Stimulated activated CD8-positive, alpha-beta memory T cell treated with anti-CD3 and anti-CD28 coated beads, Interleukin-4, amount 100 ng/mL, for 1 hour (primary cell): Measurements from ENCODE around the gene SMIM31.
A peak's percentile ranks its signal among the peaks of the same experiment; 100 is the strongest.

ENCODE experiments used
- DNase-seq, 2 donors: peaks; one replicate each; pipeline ENCODE4 v3.0.0-alpha.2; 2020; ENCODE audit warnings: low read depth in 2 of 2, low spot score in 1 of 2

The SMIM31 gene

DNA sequence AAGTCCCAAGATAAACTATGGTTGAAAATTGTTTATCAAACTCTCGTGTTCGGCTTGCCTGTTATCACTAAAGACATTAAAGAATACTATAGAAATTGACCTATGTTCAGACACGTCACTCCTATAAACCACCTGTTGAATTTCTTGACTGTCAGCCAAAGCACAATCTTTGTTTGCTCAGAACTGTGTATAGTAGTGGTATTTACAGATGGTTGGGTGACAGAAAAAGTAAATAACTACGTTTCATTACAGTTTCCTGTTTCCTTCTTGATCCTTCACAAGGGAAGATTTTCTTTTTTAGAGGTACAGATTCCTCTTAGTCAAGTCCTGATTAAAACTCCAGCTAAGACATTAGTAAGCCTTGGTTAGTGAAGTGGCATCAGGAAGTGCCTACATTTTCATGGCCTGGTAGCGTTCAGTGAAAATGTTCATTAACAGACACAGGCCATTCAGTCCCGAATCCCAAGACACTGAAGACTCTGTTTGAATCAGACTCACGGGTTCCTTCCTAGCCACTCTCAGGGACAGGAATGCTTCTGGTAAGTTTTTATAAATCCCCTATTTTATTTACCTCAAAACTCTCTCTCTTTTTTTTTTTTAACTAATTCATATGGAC lies at the start of gene SMIM31:
SMIM31 (plus strand) TSS at position 259 of the 616 bp plus-strand sequence. CDS start 16,313 bp downstream, outside the sequence.
- no peak for DNase-seq

DNA sequence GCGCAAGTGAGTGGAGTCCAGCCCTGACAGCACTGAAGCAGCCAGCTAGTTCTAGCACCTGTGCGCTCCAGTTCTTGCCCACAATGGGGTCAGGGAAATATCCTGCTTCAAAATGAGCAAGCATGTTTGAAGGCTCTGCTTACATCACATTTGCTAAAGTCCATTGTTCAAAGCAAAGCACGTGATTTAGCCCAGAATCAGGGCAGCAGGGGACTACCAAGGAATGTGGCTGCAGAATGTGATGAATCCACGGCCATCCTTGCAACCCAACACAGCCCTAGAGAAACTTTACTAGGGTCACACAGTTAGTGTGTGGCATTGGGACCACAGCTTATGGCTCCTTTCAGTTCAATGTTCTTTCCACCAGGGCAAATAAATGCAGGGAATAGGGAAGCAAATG lies 47.3 kb upstream of the SMIM31 start:
- DNase-seq, result no peak

DNA sequence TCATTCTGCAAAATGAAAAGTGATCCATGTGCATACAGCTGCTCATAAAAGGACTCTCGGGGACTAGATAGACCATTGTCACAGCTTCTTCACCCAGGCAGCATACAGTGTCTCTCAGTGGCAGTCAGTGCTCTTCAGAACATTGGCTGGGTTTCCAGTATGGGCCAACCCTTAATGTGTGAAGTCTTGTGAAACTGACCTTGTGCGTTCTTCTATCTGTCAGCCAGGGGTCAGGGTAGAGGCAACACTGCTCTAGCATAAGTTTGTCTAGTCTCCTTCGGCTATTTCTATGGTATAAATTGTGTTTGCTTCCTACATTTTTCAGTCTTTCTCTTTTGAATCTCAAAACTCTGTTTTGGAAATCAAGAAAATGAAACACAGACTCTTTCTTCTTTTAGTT lies 37.0 kb upstream of the SMIM31 start:
- DNase-seq, result no peak

DNA sequence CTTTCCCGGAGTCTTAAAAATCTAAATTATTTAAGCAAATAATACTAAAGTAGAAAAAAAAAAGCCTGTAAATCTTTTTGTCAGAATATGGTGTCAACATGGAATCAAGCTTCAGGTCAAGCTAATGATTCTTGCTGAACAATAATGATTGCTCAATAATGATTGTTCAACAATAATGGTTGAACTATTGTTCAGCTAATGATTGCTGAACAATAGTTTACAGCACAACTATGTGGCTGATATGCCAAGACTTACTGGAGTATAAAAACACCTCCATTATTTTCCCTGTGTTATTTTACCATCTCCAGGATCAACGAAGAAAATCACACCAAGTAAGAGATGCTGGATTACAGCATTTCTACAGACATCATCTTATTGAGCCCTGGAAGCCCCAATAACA lies 35.1 kb upstream of the SMIM31 start:
- DNase-seq, result no peak

DNA sequence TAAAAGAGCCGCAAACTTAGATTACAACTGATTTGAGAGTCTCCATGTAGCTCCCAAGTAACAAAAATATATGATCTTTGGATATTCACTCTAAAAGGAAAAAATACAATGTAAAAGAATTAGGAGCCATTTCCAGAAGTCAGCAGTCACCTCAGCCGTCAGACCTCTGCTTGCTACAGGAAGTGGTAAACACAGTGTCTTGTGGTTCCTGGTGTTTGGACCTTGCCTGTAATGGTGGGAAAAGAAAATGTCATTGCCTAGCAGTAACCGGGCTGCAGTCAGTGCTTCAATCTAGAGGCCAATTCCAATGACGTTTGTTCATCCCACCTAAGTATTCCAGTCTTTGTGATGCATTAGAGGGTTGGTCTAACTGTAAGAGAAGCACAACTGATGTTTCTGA lies 28.9 kb upstream of the SMIM31 start:
- no peak for DNase-seq

DNA sequence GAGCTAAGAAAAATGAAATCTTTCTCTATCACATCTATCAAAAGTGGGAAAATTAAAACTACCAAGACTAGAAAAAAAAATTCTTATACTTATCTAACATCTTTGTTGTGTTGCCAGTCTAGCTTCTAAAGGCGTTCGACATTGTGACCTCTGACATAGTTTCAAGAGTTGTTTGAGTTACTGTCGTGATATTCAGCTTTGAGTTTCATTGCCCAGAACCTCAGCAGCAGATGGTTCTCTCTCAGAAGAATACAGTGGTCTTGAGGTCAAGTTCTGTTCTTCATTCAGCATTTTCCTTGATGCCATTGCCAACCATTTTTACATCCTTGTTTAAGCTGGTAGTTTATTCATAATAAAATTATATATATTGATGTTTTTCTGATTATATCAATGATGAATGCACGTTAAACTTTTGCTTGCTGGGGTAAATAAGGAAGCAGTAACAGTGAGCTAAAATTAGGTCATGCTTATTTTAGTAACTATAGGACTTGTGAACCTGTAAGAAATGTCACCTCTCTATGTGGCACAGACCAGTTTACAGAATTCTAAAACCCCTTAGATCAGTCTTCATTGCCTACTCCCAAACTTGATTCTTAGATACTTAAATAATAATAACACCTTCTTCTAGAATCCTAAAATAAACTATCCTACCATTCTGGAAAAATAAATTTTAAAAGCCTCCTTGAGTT lies 23.1 kb upstream of the SMIM31 start:
- DNase-seq, result no peak

DNA sequence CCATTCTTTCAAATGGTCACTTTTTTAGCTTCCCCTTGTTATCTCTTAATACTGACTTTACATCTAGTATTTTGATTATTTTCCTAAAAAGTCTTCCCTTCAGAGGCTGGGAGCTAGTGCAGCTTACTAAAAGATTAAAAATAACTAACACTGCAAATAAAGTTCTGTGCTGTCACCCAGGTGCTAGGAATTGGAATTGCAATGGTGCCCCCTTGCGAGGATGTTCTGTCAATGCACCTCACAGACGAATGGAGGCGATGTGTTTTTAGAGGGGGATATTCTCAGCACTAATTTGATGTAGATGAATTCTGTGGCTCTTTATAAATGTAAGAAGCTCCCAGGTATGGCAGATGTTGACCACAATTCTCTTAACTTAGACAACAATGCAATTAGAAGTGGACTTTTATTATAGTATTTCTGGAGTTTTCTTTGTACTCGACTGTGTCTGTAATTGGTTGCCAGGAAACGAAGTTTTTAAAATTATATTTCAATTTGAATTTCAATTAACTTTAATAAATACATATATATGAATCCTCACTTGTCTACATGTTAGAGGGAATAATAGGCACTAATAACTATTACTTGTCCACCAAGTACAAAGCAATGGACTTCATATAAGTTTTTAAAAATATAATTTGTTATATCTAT lies 22.0 kb upstream of the SMIM31 start:
- peak in 1 of 2 donors; percentile 21 for DNase-seq

DNA sequence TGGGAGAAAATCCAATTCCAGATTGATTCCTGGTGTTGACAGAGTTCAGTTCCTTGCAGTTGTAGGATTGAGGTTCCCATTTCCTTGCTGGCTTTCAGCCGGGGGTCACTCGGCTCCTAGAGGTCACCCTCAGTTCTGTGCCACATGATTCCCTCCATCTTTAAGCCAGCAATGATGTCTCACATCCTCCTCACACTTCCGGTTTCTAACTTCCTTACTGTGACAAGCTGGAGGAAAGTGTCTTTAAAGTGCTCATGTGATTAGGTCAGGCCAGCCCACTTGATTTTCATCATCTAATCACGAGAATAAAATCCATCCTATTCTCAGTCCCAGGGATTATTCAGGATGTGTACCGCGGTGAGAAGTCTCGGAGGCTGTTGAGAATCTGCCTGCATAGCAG lies 19.4 kb upstream of the SMIM31 start:
- no peak for DNase-seq

DNA sequence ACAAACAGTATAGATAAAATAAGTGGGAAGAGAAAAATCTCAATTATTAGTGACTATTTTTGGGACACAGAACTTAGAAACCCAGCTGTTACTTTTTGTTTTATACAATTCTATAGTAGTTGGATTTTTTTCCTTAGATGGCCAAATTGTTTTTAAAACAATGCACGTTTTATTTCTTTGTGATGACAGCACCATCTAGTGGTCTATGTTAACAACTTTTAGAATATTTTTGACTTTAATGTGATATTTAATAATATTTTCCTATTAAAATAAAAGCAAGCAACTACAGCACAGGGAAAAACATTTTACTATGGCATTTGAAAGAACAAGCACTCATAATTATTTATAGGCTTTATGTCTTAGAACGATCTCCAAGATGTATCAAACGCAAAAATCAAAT lies 5.6 kb upstream of the SMIM31 start:
- no peak for DNase-seq

DNA sequence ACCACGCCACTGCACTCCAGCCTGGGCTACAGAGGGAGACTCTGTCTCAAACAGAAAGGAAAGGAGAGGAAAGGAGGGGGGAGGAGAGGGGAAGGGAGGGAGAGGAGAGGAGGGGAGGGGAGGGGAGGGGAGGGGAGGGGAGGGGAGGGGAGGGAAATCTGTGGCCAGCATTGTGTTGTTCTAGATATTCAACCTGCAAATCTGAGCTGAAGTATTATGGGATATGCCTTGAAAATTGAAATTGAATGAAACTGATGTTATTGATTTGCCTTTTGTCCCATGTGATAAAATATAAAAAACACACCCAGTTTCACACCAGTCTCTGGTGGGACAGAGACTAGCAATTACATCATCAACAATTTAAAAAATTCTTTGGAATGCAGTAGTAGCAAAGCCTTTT lies 1.5 kb downstream of the SMIM31 start:
- no peak for DNase-seq

DNA sequence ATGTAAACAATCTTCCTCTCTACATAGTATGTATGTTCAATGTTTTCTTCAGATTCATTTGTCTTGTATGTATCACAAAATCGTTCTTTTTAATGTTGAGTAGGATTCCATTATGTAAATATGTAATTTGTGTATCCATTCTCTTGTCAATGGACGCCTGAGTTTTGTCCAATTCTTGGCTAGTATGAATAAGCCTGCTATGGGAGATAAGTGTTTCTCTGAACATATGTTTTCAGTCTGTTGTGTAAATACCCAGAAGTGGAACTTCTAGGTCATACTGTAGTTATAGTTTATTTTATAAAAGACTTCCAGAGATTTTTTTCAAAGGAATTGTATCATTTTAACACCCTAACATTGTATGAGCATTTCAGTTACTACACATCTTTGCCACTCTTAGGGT lies 2.8 kb downstream of the SMIM31 start:
- no peak for DNase-seq

DNA sequence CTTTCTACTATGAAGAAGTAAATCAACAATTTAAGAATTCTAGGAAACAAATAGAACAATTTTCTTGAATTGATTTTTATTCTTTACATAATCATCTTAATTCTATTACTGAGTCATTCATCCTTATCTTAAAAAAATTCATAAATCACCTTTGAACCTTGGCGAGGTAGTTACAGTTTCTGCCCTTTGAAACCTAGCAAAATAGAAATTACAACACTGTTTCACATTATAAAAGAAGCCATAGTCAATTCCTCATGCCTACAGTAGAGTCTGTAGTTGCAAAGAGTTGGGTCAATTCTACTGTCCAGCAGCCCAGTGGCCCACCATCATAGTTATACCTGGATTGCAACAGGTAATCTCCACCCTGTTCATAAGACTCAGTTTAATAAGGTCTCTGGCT lies 7.3 kb downstream of the SMIM31 start:
- no peak for DNase-seq

DNA sequence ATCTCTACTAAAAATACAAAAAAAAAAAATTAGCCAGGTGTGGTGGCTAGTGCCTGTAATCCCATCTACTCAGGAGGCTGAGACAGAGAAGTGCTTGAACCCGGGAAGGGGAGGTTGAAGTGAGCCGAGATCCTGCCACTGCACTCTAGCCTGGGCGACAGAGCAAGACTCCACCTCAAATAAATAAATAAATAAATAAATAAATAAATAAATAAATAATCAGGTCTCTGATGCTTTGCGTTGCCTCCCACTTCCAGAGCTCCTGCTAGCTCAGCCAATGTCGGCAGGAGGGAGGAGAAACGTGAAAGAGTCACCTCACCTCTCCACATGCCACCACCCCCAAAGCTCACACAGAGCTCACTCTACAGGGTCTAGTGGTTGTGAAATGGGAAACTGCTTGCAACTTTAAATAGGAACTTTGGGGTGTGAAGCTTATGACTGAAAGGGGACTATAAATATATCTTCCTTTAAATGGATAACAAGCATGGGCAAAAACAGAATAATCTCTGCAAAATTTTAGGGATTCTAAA lies 7.9 kb downstream of the SMIM31 start:
- DNase-seq, result no peak

DNA sequence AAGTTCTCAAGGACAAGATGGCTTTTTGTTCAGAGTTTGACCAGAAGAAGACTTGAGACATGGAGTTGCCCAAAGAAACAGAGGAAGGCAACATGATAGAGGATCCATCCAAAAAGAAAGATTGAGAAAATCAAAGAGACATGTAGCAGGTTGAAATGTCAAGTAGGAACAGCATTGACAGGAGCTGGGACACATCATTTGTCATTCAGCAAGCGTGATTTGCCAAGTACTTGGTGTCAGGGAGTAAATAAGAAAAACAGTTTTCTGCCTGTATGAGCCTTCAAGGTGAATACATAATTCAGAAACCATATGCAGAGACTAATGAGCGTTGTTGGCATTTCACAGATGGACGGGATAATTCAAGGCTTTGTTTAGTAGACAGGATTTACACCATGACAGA lies 11.2 kb downstream of the SMIM31 start:
- no peak for DNase-seq

DNA sequence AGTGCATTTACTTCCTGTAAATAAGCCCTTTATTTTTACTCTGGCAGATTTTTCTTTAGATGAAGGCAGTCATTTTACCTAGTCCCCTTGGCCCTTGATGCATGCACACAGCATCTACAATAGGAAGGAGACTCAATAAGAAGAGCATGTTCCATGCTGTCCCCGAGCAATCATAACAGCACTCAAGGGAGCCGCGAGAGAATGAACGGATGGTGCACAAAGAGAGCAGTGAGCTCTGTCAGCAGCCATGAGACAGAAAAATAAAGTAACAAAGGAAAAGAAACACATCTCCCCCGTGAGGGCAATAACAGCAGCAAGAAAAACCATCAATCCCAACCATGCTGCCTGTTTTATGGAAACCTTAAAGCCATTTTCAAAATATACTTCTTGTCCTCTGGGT lies 11.9 kb downstream of the SMIM31 start:
- DNase-seq, result no peak

DNA sequence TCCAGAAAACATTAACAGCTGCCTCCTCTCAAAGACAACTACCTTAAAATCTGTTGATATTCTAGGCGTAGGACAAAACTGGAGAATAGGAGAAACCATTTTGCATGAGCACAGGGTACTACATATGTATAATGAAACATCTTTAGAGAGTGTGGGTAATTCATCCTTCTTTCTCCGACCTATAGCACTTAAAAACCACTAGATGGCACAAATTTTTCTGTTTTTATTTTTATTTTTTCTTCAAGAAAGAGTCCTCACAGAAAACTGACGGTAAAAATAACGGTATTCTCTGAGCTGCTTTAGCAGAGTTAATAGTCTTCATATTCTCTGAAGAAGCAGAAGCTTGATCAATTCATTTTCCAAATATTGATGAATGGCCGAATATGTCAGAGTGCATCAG lies 14.6 kb downstream of the SMIM31 start:
- no peak for DNase-seq

DNA sequence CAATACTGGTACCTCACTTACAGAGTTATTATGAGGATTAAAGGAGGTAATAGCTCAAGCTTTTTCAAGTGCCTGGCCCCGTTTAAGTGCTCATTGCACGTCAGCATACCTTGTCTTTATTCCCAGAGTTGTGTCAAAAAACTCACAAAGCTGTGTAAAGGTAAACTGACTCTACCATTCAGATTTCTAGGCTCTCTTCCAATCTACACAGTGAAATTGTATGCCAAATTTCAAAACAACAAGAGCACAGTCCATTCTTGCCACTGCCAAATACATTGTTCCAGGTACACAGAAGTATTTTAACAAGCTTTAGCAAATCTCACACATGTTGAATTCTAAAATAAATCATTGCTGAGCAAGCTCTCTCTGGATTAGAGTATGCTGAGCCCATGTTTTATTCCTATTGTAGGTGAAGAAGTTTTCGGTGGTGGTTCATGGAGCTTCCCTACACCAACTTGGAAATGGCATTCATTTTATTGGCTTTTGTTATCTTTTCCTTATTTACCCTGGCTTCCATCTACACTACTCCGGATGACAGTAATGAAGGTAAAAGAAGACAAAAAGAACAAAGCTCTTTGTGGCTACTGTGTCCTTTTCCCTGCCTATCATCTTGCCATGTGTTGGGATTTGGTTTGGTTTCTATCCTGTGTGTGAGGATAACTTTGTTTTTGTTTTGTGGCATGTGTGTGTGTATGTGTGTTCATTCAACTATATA lies 16.2 kb downstream of the SMIM31 start:
- no peak for DNase-seq

DNA sequence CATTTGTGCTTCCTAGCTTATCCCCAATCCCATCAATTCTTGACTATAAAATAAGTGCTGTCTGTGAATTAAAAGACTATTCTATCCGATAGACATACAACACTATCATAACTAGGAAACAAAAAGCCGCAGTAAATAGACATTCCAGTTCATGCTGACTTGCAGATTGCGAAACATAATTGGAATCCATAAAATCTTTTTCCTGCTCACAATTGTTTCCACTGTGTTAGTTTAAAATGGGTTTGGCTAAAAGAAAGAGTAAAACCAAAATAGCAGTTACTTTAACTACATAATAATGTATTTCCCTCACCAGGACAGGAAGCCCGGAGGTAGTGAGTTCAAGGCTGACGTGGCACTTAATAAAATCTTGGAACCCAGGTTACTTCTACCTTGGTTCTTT lies 17.2 kb downstream of the SMIM31 start:
- DNase-seq, result no peak

DNA sequence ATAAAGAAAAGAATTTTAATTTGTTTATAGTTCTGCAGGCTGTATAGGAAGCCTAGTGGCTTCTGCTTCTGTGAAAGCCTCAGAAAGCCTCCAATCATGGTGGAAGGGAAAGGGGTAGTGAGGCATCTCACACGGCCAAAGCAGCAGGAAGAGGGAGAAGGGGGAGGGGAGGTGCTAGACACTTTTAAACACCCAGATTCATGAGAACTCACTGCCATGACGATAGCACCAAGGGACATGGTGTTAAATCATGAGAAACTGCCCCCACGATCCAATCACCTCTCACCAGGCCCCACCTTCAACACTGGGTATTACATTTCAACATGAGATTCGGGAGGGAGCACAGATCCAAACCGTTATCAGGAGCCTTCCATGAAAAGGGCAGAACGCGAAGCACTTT lies 18.1 kb downstream of the SMIM31 start:
- no peak for DNase-seq

DNA sequence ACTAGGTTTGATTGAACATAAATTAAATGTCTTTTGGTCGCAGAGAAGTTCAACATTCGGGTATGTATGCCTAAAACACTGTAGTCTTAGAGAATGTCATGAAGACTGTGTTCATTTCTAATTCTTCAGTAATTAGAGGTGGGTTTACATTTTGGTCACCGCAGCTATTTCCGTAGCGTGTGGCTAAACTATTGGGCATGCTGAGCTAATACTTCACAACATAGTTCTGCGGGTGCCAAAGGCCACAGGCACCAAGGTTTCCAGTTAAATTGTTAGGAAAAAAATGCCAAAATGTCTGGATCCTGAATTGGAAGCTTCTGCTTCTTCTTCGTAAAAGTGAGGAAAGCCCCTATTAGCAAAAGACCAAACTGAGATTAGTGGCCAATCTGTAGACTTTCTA lies 25.1 kb downstream of the SMIM31 start:
- no peak for DNase-seq

DNA sequence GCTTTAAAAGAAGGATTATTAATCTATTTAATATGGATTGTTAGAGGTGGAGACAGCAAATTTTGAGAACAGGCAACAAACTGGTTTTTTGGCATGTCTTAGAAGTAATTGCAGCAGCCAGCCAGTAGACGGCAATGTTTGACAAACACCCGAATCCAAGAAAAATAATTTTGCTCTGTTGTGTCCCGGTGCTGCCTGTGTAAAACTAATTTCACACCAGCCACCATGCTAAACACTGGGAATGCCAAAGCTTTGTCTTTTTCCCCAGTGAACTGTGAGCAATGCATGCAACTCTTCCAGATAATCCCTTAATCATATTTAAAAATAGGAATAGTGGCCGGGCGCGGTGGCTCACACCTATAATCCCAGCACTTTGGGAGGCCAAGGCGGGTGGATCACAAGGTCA lies 25.9 kb downstream of the SMIM31 start:
- DNase-seq, result no peak

DNA sequence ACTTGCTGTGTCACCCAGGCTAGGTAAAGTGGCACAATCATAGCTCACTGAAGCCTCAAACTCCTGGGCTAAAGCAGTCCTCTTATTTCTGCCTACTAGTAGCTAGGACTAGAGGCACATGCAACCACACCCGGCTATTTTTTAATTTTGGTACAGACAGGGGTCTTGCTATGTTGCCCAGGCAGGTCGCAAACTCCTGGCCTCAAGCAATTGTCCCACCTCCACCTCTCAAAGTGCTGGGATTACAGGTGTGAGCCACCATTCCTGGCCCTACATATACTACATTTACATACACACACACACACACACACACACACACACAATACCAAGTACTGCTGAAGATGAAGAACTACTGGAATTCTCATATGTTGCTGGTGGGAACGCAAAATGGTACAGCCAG lies 26.9 kb downstream of the SMIM31 start:
- DNase-seq, result no peak
